NCI-H1092 treated with DMSO at 0.1 percent for 48 hours (cell line): ENCODE data around the gene TRAIP.
"Not testable (repeated sequence)": the region's sequence is repeated elsewhere in the genome, so short reads cannot be mapped to it uniquely, and the experiment has no call there.

Experiments
- DNase-seq: peaks from one replicate; lab custom pipeline; 2025; lab: John Stamatoyannopoulos, UW

Gene TRAIP

DNA sequence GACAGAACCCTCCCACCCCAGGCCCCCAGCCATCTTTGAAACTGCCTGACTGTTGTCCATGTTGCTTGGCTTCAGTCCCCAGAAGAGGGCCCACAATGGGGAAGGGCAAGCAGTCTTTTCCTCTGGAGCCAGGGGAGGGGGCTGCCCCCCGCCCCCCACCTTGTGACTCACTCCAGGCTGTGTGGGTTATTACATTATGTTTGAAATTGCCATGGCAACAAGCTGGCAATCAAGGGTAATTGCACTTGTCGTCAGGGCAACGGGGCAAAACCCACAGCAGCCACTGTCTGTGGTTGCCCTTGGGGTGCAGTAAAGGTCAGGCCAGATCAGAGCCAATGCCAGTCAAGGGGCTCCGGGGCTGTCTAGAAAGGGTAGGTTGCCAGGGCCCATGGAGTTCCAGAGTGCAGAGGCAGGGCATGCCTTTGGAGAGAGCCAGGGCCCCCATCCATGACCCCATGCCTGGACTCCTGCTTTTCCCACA lies 16.5 kb upstream of the TRAIP start:
- DNase-seq, result no peak

DNA sequence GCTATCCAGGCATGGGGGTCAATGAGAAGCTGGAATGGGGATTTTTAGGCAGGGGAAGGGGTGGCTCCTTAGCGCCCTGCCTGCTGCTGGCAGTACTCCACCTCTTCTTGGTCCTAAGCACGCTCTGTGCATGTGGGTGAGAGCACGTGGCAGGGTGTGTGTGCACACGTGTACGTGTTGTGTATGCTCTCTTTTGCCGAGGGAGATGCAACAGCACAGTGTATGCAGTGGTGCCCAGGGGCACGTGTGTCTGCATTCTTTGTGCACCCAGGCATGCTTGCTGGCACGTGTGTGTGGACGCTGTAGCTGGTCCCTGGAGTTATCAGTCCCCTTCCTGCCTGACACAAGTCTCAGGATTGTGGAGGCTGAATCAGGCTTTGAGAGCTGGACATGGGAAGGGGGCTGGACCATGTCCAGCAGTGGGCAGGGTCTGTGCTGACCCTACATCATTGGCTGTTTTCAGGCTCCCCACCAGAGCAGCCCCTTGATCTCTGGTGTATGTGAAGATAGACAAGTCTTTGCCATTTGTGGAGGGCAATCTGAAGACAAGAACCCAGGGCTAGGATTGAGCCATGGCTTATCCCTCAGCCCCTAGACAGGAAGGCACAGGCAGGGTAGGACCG lies 15.3 kb upstream of the TRAIP start:
- no peak for DNase-seq

DNA sequence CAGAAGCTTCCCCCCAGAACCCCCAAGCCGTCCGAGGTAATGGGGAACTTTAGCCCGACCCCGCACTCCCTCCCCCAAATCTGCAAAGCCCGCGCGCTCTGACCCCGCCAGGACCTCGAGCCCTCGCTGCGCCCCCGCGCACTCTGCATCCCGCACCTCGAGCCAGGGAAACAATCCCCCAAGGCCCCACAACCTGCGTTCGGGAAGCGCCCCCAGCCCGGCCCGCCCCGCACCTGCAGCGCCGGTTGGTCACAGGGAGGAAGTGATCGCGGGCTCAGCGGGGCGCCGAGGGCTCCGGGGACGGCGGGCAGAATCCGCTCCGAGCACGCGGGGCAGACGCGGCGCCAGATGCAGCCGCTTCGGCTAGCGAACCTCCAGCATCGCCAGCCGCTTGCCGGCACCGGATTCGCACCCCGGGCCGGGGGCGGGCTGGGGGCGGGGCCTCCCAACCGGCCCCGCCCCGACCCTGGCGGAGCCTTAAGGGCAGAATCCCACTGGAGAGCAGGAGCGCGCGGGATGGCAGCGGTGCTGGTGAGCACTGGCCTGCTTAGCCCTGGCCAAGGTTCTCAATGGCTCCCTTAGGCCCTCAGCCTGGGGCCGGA lies 13.3 kb upstream of the TRAIP start, which contains the start of gene CAMKV:
Gene CAMKV, minus strand, starts transcription at position 382 of the 602 bp plus-strand sequence. CDS start 7,518 bp downstream, outside the sequence.
- peak; percentile 11 for DNase-seq

DNA sequence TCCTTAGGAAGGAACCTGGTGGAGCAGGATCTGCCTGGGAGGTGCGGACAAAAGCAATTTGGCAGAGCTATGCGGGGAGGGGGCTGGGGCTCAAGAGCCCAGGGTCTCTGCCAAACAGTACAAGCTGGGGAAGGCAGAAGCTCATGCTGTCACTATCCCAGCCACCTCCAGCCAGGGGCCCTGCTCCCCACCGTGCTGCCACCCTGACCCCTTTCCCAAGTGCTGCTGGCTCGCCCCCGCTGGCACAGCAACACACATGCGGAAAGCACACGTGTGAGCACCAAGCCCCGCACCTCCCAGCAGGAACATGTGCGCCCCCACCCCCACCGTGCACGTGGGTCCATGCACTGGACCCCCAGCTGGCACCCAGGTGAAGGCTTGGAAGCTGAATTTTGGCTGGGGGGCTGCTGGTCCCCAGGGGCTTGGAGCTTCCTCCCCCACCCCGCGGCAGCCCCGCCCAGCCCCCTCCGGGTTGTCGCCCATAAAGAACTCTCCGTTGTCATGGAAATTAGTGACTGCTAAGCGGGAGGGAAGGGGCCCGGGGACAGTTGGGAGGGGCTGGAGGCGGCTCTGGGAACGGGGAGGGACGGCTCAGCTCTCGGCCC lies 12.6 kb upstream of the TRAIP start:
- peak; percentile 0 for DNase-seq

DNA sequence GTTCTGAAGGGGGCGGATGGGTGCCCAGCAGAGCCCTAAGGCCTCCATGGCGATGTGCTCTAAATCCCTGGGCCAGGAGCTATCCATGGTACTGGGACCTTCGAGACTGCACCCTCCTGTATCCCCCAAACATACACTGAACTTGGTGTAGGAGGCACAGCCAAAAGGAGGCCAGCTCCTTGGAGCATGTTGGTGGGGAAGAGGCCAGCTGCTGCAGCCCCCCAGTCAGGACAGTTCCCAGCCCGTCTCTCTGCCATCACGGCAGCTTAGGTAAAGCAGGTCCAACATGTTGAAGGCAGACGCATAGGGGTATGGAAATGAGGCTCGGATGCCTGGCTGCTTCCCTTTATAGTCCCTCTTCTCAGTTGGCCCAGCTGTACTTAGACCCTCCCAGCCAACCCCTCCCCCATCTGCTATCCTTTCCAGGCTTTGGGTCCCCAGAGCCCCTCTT lies 11.5 kb upstream of the TRAIP start:
- no peak for DNase-seq

DNA sequence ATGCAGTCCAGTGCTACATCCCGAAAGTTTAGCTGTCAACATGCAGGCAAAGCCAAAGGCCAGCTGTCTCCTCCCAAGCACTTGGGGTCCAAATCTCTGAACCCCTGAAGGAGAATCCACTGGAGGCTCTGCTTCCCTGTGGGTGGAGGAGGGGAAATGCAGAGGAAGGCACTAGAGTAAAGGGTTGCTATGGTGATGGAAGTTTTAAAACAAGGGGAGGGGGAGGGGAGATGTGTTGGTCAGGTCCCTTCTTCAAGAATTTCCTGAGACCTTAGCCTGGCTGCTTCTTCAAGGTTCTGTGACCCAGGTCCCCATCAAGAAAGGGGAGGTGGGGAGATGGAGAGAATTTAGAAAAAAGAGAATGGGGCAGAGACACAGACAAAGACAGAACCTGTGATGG lies 11.0 kb upstream of the TRAIP start:
- no peak for DNase-seq

DNA sequence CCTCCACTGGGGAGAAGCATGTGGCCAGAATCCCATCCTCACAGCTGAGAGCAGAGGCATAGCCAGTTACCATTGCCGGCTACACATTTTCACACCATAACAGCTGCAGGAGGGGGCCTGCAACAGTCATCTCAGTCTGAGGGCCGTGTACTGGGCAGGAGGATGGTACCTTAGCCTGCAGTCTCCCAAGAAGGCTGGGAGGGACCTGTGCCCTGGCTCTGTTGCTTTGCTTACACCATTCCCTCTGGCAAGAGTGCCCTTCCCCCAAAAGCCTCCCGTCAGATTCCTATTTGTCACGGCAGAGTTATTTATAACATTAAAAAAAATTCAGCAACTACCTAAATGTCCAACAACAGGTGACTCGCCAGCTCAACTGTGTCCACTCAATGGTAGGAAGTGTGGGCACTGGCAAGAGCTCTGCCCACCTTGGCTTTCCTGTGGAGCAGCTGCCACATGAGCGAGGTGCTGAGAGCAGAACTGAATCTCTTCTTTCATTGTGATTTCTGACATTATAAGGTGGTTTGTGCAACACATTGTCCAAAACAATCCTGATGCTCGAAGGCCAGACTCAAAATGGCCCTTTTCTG lies 8.9 kb upstream of the TRAIP start:
- DNase-seq, result no peak

DNA sequence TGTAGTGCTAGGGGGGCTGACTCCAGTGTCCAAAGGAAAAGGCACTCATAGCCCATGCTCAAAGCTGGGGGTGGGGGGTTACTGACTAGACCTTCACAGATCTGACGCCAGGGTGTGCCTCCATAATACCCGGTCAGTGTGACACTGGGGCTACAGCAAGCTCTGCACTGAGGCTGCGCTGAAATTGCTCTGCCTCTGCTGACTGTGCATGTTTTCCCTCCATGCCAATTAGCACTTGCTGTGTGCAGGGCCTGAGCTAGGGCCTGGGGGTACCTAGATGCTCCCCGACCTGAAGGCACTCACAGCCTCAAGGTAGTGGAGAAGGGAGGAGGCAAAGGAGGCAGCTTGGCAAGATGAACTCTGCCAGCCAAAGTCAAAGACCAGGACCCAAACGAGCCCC lies 8.1 kb upstream of the TRAIP start:
- DNase-seq, result no peak

DNA sequence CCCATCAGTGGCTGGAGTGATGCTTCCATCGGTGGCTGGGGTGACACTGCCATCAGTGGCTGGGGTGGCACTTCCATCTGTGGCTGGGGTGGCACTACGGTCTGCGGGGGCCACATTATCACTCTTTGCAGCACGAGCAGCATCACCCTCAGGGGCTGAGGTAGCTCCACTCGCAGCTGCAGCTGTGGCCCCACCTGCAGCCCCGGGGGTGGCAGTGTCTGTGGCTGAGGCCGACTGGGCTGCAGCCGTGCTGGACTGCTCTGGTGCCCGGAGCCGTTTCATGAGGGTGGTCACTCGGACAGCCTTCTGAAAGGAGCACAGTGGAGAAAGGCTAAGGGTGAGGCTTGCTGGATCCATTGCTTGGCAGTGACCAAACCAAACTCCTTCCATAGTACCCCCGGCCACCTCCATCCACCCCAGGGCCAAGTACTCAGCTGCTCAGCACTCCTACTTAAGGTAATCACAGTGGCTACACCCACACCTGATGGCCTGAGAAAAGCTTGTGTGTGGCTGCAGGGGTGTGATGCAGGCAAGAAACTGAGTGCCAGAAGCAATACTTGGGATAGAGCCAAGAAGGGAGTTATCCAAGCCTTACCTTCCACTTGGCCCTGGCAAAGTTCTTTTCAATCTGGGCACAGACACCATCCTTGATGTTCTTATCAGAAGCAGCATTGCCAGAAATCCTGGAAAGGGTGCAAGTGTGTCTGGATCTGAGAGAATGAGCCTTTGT lies 3.4 kb upstream of the TRAIP start:
- DNase-seq, result no peak

DNA sequence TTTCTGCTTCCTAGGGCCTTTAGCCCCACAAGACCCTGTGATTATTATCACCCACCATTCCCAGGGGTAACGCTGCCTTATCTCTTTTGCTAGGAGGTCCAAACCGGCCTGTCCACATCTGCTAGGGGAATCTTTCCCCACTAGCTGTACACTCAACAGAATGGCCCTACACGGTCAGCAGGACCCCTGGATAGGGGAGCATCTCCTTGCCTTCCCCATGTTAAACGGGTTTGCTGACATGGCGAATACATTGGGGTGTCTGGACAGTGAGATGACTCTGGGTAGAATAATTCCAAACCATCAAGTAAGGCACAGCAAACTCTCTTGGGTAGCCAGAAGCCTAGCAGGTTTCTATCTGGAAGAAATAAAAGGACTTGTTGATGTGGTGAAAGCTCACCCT lies 702 bp downstream of the TRAIP start:
- no peak for DNase-seq

DNA sequence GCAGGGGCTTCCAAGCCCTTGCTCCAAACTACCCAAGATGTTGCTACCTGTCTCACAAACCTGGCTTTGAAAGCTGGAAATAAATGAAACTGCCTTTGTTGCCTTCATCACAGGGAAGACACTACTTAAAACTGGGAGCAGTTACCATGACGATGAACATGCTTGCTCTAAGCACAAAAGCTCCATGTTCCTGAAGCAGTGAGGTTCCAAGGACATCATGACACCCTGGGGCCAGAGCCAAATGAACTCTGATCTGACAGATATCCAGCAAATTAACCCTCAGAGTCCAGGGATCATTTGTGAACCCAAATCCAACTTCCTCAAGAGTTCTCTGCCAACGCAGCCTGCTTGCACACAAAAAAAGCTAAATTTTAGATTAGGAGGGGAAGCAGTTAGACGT lies 10.7 kb downstream of the TRAIP start:
- no peak for DNase-seq

DNA sequence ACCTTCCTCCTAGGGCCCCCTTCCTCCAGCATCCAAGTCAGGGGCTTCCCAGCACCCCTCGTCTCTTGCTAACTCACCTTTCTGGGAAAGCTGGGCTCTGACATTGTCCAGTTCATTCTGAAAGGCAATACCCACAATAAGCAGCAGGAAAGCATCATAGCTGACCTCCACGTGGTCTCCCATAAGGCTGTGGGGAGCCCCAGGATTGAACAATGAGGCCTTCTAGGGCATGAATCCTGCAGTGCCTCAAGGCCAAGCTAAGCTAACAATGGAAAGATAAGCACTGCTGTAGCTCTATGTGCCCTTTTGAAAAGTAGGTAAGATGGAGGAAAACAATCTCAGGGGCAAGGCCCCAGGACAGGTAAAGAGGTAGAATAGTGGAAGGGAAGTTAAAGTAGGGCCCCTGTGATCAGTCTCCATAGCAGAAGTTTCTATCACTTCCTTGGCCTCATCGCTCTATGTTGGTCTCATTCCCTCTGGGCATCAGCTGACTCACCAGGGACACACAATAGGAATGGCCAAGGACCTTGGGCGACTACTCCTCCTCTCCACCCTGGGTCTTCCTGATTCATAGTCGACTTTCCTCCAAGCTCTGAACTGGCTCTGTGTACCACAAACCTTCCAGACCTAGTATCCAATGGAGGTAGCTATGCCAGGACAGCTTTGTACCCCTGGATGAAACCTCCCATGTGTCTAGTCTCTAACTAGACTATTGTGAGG lies 11.7 kb downstream of the TRAIP start:
- no peak for DNase-seq

DNA sequence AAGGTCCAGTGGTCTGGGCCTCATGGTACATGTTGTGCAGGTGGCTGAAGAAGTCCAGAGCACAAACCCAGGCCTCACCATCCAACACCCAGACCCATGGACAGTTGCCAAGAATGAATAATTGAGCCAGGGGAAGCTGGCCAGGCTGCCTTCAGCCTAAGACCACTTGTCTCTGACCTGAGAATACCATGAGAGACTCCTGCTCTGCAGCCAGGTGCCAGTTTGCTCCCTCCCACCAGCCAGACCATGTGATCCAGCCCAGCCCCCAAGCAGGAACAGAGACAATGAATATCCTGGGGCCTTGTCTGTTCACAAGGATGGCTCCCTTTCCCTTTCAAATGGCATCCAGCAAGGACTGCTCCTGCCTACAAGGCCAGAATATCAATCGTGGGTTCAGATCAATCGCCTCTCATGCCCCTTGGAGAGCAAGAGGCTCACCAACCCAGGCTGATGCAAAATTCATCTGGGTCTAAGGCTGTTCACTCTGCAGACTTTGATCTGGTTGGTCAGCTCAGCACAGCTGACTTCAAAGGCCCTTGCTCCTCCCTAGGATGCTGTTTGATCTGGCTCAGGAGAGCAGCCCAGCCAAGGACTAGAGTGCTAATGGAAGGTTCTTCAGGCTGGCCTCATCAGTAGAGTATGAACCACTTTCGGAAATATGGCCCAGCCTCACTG lies 13.4 kb downstream of the TRAIP start:
- no peak for DNase-seq

DNA sequence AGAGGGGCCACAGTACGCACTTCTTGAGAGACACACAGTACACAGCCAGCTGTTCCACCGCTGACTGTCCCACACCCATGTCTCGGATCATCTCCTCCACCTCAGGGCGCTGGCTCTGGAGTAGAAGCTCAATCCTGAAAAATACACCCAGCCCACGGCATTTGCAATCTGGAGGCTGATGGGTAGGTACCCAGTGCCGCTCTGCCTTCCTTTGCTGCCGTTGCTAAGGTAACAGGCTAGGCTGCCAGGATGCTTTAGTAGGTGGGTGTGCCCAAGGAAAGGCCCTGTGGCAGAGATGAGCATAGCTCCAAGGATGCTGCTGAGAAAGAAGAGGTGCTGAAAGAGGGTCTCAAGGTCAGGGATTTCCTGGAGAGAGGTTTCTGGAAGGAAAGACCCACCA lies 14.6 kb downstream of the TRAIP start:
- DNase-seq, result no peak

DNA sequence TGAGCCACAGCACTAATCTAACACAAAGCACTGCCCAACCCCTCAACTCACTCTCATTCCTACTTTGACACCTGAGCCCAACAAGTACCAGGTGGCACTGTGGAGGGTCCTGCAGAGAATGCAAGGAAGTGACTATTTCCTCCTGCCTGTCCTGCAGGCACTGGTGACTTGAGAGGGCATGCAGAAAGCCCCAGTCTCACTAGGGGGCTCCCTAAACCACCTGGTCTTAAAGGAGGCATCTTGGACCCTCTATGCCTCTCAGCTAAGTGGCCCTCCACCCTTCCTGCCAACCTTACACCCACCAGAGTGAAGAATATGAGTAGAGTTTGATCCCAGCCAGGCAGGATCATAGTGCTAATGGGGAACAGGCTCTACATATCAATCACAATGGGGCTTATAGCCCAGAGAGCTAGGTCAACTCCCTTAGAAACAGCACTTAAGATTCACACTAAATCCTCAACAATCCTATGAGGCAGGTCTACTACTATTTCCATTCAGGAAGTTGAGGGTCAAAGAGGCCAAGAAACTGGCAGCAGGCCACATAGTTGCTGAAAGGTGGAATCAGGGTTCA lies 15.2 kb downstream of the TRAIP start:
- no peak for DNase-seq

DNA sequence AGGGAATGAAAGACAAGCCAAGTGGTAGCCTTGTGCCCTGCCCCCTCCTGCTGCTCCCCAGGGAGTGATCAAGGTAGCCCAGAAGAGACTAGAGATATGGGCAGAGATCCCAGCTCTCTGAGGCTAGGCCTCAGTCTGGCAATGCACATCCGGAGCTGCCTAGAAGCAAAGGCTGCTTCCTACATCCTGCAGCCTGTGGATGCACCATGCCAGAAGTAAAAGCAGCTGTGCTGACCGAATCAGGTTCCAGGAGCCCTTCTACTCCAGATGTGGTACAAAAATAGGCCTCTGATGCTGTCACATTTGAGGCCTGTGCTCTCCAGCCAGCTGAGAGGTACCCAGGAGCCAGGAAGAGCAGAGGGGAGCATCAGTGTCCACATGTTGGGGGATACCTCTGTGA lies 16.0 kb downstream of the TRAIP start:
- no peak for DNase-seq

DNA sequence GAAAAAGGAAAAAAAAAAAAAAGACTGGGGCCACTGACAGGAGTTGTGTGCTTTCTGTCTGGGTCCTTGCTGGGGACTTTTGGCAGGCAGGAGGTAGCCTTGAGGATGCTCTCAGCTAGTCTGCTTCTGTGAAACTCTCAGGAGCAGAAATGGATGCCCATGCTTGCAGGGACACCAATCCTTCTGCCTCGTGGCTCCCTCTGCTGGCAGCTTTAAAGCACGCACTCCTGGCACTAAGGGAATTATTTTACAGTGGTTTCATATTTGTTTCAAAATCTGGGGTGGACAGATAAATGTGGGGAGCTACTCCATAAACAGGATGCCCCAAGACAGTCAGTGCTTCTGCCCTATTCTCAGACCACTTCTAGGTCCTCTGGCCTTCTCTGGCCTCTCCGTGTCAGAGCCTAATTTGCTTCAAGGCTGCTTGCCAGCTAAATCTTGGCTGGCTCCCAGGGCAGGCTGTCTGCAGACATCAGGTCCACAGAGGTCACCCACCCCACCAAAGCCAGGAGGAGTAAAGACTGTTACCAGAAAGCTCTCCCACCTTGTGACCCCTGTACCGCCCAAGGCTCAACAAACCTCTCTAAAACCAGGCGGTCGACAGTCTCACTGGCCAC lies 17.1 kb downstream of the TRAIP start:
- DNase-seq, result peak; percentile 57

DNA sequence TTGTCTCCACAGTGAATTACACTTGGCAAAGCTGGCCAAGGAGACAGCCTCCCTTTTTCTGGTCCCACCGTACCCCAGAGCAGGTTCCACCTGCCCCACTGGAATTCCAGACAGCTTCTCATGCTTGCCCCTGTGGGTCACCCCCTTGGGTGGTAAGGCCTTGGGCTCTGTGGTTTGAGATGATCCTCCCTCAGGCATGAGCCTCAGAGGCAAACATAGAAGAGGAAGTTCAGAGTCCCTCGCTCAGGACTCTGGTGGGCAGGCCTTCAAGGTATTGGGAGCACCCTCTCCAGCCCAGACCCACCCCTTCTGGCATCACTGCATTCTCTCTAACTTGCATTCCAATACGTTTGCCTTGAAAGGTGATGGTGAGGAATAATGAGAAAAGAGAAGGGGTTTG lies 25.0 kb downstream of the TRAIP start:
- DNase-seq, result no peak

DNA sequence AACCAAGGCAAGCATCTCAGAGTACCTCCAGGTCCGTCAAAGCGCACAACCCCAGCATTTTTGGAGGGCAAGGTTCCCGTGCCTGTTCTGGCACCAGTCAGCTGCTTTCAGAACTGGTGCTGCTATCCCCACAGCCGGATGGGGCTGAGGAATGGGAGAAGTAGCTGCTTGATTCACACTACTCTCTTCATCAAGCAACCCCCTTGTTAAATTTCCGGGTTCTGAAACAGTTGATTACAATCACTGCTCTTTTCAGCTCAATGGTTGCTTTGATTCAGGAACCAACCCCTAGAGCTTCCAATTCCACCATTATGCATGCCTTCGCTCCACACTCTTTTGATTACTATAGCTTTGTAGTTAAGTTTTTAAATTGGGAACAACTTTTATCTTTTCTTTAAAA lies 30.3 kb downstream of the TRAIP start:
- DNase-seq, result no peak

DNA sequence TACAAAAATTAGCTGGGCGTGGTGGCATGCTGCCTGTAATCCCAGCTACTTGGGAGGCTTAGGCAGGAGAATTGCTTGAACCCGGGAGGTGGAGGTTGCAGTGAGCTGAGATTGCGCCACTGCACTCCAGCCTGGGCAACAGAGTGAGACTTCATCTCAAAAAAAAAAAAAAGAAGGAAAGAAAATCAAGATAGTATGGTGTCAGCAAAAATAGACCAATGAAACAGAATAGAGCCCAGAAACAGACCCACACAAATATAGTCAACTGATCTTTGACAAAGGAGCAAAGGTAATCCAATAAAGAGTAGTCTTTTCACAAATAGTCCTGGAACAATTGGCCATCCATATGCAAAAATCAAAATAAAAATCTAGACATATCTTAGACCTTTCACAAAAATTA lies 33.2 kb downstream of the TRAIP start:
- DNase-seq, result not testable (repeated sequence)
